ENCODE results near the gene RNASET2. TPM values are rescaled to one million over a fixed set of nuclear protein-coding genes. Genes with fewer than 3 reads are reported as not detected.

RNASET2 gene
- total RNA-seq, 4 donors from 2014 or later = 121 to 191 (median 176) TPM

- in situ Hi-C loops (cut with MboI; ENCODE audit: low pct_ligation_motif_present in 1 of 4, low pct_unique_long_range_greater_than_20kb in 1 of 4, low sequenced_read_pairs in 3 of 4) = no loop called here
- no peak for TF ChIP-seq POLR2AphosphoS5 (IDR thresholded peaks at IDR 0.05)
- TF ChIP-seq POLR2A (IDR thresholded peaks at IDR 0.05) = no peak
- TF ChIP-seq CTCF (IDR thresholded peaks at IDR 0.05) = no peak
- no peak for TF ChIP-seq EP300 (IDR thresholded peaks at IDR 0.05; ENCODE audit: low read depth)
- Histone ChIP-seq H3K4me1 (peaks cover 4 to 33% (median 18%) of the 10 kb centered on the region in 4 donors), H3K9me3 (no peaks in the 10 kb centered on the region), H3K4me3 (no peak overlapping the region), H3K27me3 (no peaks in the 10 kb centered on the region), H3K36me3 (no peaks in the 10 kb centered on the region), H3K27ac (peak overlapping the region in 2 of 4 donors; percentile 20 to 98)
- intact Hi-C loops (cut with DNase I; ENCODE audit: low total_unique reads) = loop anchor here (10.0 kb wide), 1 partner anchor 175 kb away; no protein-coding TSS in a partner anchor
- 88 to 100% methylated on average over 4 to 9 of the region's 9 CpGs for WGBS, 2 donors (ENCODE audit: low coverage in 1 of 2)
- no peak for DNase-seq
Observed at GRCh38 chr6:166959911-166960608, 3.7 kb upstream of the RNASET2 start.

- Histone ChIP-seq H3K36me3 (no peaks in the 10 kb centered on the region), H3K4me1 (peaks cover 4 to 38% (median 20%) of the 10 kb centered on the region in 4 donors), H3K4me3 (no peak overlapping the region), H3K9me3 (no peaks in the 10 kb centered on the region), H3K27ac (peak overlapping the region; percentile 94 to 98 (median 97)), H3K27me3 (no peaks in the 10 kb centered on the region)
- peak; percentile 54 for DNase-seq
- in situ Hi-C loops (cut with MboI; ENCODE audit: low pct_ligation_motif_present in 1 of 4, low pct_unique_long_range_greater_than_20kb in 1 of 4, low sequenced_read_pairs in 3 of 4) (no loop called here), intact Hi-C loops (cut with DNase I; ENCODE audit: low total_unique reads) (loop anchor here (10.0 kb wide), 1 partner anchor 174 kb away; no protein-coding TSS in a partner anchor)
- 64 to 69% methylated on average over 9 to 13 of the region's 13 CpGs for whole genome bisulfite sequencing, 2 donors (ENCODE audit: low coverage in 1 of 2)
- TF ChIP-seq CTCF (IDR thresholded peaks at IDR 0.05) (no peak), POLR2A (IDR thresholded peaks at IDR 0.05) (peak; percentile 46), EP300 (IDR thresholded peaks at IDR 0.05; ENCODE audit: low read depth) (no peak), POLR2AphosphoS5 (IDR thresholded peaks at IDR 0.05) (peak in 1 of 3 donors; percentile 23)
Observed at GRCh38 chr6:166958926-166959861, 2.8 kb upstream of the RNASET2 start.

- TF ChIP-seq POLR2AphosphoS5 (IDR thresholded peaks at IDR 0.05) (no peak), CTCF (IDR thresholded peaks at IDR 0.05) (no peak), EP300 (IDR thresholded peaks at IDR 0.05; ENCODE audit: low read depth) (no peak), POLR2A (IDR thresholded peaks at IDR 0.05) (no peak)
- Histone ChIP-seq H3K27ac (peak overlapping the region; percentile 94 to 98 (median 97)), H3K4me1 (peaks cover 4 to 39% (median 21%) of the 10 kb centered on the region in 4 donors), H3K36me3 (no peaks in the 10 kb centered on the region), H3K4me3 (peak overlapping the region in 1 of 4 donors; percentile 92), H3K27me3 (no peaks in the 10 kb centered on the region), H3K9me3 (no peaks in the 10 kb centered on the region)
- intact Hi-C loops (cut with DNase I; ENCODE audit: low total_unique reads) = loop anchor here (10.0 kb wide), 1 partner anchor 173 kb away; no protein-coding TSS in a partner anchor
- 79 to 82% methylated on average over 4 to 5 of the region's 5 CpGs for WGBS, 2 donors (ENCODE audit: low coverage in 1 of 2)
- in situ Hi-C loops (cut with MboI; ENCODE audit: low pct_ligation_motif_present in 1 of 4, low pct_unique_long_range_greater_than_20kb in 1 of 4, low sequenced_read_pairs in 3 of 4) = no loop called here
- no peak for DNase-seq
Observed at GRCh38 chr6:166957805-166958076, 1.4 kb upstream of the RNASET2 start.
